OCI-LY1 (cell line): ENCODE measurements around the gene PCNP.

ENCODE experiments used
- H2AFZ ChIP-seq: fragments of 200-600 bp; sonication (generic), shearing (Covaris generic); 2 replicates; pipeline ENCODE4 v1.6.0; 2014; ENCODE audit warnings: antibody characterized with exemption, mild to moderate bottlenecking, low read length
- H3F3A ChIP-seq: fragments of 200-600 bp; sonication (generic), shearing (Covaris generic); 2 replicates; pipeline ENCODE4 v1.6.0; 2014; ENCODE audit warnings: mild to moderate bottlenecking, antibody characterized with exemption, low read length, moderate library complexity; ENCODE audit not compliant: insufficient read depth
- H3K27ac ChIP-seq: fragments of 200-600 bp; sonication (generic); 2 replicates; pipeline ENCODE4 v1.5.1; 2014; ENCODE audit warnings: low read length, mixed run types, mild to moderate bottlenecking, low read depth; ENCODE audit not compliant: poor library complexity, severe bottlenecking
- H3K27me3 ChIP-seq: fragments of 200-600 bp; sonication (generic); 2 replicates; pipeline ENCODE4 v1.6.0; 2014; ENCODE audit warnings: antibody characterized with exemption, mild to moderate bottlenecking, low read length, moderate library complexity; ENCODE audit not compliant: insufficient read depth
- H3K36me3 ChIP-seq: fragments of 200-600 bp; sonication (generic); 2 replicates; pipeline ENCODE4 v1.6.1; 2014; ENCODE audit warnings: mild to moderate bottlenecking, antibody characterized with exemption, low read length, moderate library complexity, mixed read lengths; ENCODE audit not compliant: insufficient read depth
- H3K4me1 ChIP-seq: fragments of 200-600 bp; sonication (generic); 2 replicates; pipeline ENCODE4 v1.5.1; 2014; ENCODE audit warnings: mild to moderate bottlenecking, low read length, moderate library complexity; ENCODE audit not compliant: insufficient read depth, severe bottlenecking
- H3K4me2 ChIP-seq: fragments of 200-600 bp; sonication (generic), shearing (Covaris generic); 2 replicates; pipeline ENCODE4 v1.6.1; 2014; ENCODE audit warnings: low read length
- H3K4me3 ChIP-seq: fragments of 200-600 bp; sonication (generic); 2 replicates; pipeline ENCODE4 v1.5.1; 2014; ENCODE audit warnings: low read length, low read depth, mild to moderate bottlenecking, mixed read lengths; ENCODE audit not compliant: poor library complexity, severe bottlenecking
- H3K79me2 ChIP-seq: fragments of 200-600 bp; shearing (Covaris generic); 2 replicates; pipeline ENCODE4 v1.6.1; 2016; ENCODE audit warnings: mixed run types, low read length, mixed read lengths; ENCODE audit not compliant: insufficient read depth
- H3K9ac ChIP-seq: fragments of 200-600 bp; sonication (generic), shearing (Covaris generic); 2 replicates; pipeline ENCODE4 v1.6.1; 2014; ENCODE audit warnings: mild to moderate bottlenecking, low read length, mixed read lengths
- H3K9me2 ChIP-seq: fragments of 200-600 bp; sonication (generic), shearing (Covaris generic); 2 replicates; pipeline ENCODE4 v1.6.1; 2014; ENCODE audit warnings: low read depth, mild to moderate bottlenecking, low read length, mixed read lengths
- H3K9me3 ChIP-seq: fragments of 200-600 bp; shearing (Covaris generic); 2 replicates; pipeline ENCODE4 v1.6.1; 2014; ENCODE audit warnings: low read length, mixed read lengths
- H4K20me1 ChIP-seq: fragments of 200-600 bp; sonication (generic), shearing (Covaris generic); 2 replicates; pipeline ENCODE4 v1.6.0; 2016; ENCODE audit warnings: mild to moderate bottlenecking, low read length; ENCODE audit not compliant: insufficient read depth
- CTCF ChIP-seq: fragments of 200-600 bp; sonication (generic), shearing (Covaris generic); IDR thresholded peaks from 2 replicates; pipeline ENCODE4 v1.5.1; 2017; ENCODE audit warnings: mild to moderate bottlenecking, antibody characterized with exemption, low read length, moderate library complexity, mixed read lengths
- EZH2 ChIP-seq: fragments of 200-600 bp; sonication (generic), shearing (Covaris generic); IDR thresholded peaks from 2 replicates; pipeline ENCODE4 v1.8.0; 2017; ENCODE audit warnings: borderline replicate concordance, mixed run types, mild to moderate bottlenecking, antibody characterized with exemption, low read length, moderate library complexity, mixed read lengths

The PCNP gene

GRCh38 chr3:101632586-101632985 is 58.6 kb downstream of the PCNP start:
- H4K20me1 ChIP-seq = no peaks in the 10 kb centered on the region
- no peak overlapping the region for H3K9ac ChIP-seq
- H3K27me3 ChIP-seq = no peaks in the 10 kb centered on the region
- TF ChIP-seq CTCF (no peak), EZH2 (no peak)
- H3K4me2 ChIP-seq = no peak overlapping the region
- H3K9me3 ChIP-seq = no peaks in the 10 kb centered on the region
- H3F3A ChIP-seq = no peaks in the 10 kb centered on the region
- no peak overlapping the region for H3K4me3 ChIP-seq
- H3K4me1 ChIP-seq = peaks cover 4% of the 10 kb centered on the region
- H2AFZ ChIP-seq = no peak overlapping the region
- no peaks in the 10 kb centered on the region for H3K36me3 ChIP-seq
- no peak overlapping the region for H3K27ac ChIP-seq
- no peaks in the 10 kb centered on the region for H3K9me2 ChIP-seq
- H3K79me2 ChIP-seq = no peaks in the 10 kb centered on the region

- no peaks in the 10 kb centered on the region for H3K9me3 ChIP-seq
- H3K9ac ChIP-seq = no peak overlapping the region
- no peak for TF ChIP-seq CTCF
- TF ChIP-seq EZH2 = no peak
- no peak overlapping the region for H2AFZ ChIP-seq
- H3F3A ChIP-seq = no peaks in the 10 kb centered on the region
- H3K36me3 ChIP-seq = no peaks in the 10 kb centered on the region
- H3K4me3 ChIP-seq = no peak overlapping the region
- no peaks in the 10 kb centered on the region for H3K79me2 ChIP-seq
- H3K27me3 ChIP-seq = no peaks in the 10 kb centered on the region
- H3K27ac ChIP-seq = no peak overlapping the region
- H3K9me2 ChIP-seq = no peaks in the 10 kb centered on the region
- H3K4me1 ChIP-seq = peaks cover 4% of the 10 kb centered on the region
- no peaks in the 10 kb centered on the region for H4K20me1 ChIP-seq
- no peak overlapping the region for H3K4me2 ChIP-seq
These were observed 59.2 kb downstream of the PCNP start for GRCh38 chr3:101633186-101633585.

GRCh38 chr3:101634591-101635196 is 60.7 kb downstream of the PCNP start:
- Histone ChIP-seq H3F3A (no peaks in the 10 kb centered on the region), H3K4me3 (no peak overlapping the region), H3K9ac (no peak overlapping the region), H3K4me2 (no peak overlapping the region), H3K9me2 (no peaks in the 10 kb centered on the region), H4K20me1 (no peaks in the 10 kb centered on the region), H3K9me3 (no peaks in the 10 kb centered on the region), H3K79me2 (no peaks in the 10 kb centered on the region), H3K36me3 (no peaks in the 10 kb centered on the region), H2AFZ (no peak overlapping the region), H3K4me1 (peaks cover 4% of the 10 kb centered on the region), H3K27me3 (no peaks in the 10 kb centered on the region), H3K27ac (no peak overlapping the region)
- no peak for TF ChIP-seq CTCF
- no peak for TF ChIP-seq EZH2
